Loucy (cell line): ENCODE data around the gene FURIN.
A peak's percentile ranks its signal among the peaks of the same experiment; 100 is the strongest.

Source experiments
- H2AFZ ChIP-seq: fragments of 200-600 bp; sonication (generic); 2 replicates; pipeline ENCODE4 v1.6.0; 2016; ENCODE audit warnings: antibody characterized with exemption, mild to moderate bottlenecking, low read length, moderate library complexity
- H3F3A ChIP-seq: fragments of 200-600 bp; 2 replicates; pipeline ENCODE4 v1.6.0; 2016; ENCODE audit warnings: antibody characterized with exemption, low read depth, mild to moderate bottlenecking
- H3K27me3 ChIP-seq: fragments of 200-600 bp; sonication (generic); 2 replicates; pipeline ENCODE4 v1.6.1; 2014; ENCODE audit warnings: low read length, mild to moderate bottlenecking; ENCODE audit not compliant: insufficient read depth, poor library complexity, severe bottlenecking
- H3K36me3 ChIP-seq: fragments of 200-600 bp; sonication (generic); 2 replicates; pipeline ENCODE4 v1.6.1; 2016; ENCODE audit warnings: low read length; ENCODE audit not compliant: insufficient read depth
- H3K4me1 ChIP-seq: fragments of 200-600 bp; sonication (generic); 2 replicates; pipeline ENCODE4 v1.5.1; 2014; ENCODE audit warnings: low read length, mild to moderate bottlenecking; ENCODE audit not compliant: insufficient read depth, poor library complexity, severe bottlenecking
- H3K4me2 ChIP-seq: fragments of 200-600 bp; sonication (generic); 2 replicates; pipeline ENCODE4 v1.6.0; 2014; ENCODE audit warnings: antibody characterized with exemption, low read length, low read depth, mild to moderate bottlenecking; ENCODE audit not compliant: poor library complexity, severe bottlenecking
- H3K4me3 ChIP-seq: fragments of 200-600 bp; sonication (generic); 2 replicates; pipeline ENCODE4 v1.5.1; 2014; ENCODE audit warnings: low read length, mild to moderate bottlenecking, mixed read lengths; ENCODE audit not compliant: poor library complexity, severe bottlenecking
- H3K79me2 ChIP-seq: fragments of 200-600 bp; sonication (generic); 2 replicates; pipeline ENCODE4 v1.6.1; 2014; ENCODE audit warnings: low read length; ENCODE audit not compliant: insufficient read depth
- H3K9ac ChIP-seq: fragments of 200-600 bp; sonication (generic); 2 replicates; pipeline ENCODE4 v1.6.0; 2014; ENCODE audit warnings: mild to moderate bottlenecking, low read depth, low read length, moderate library complexity; ENCODE audit not compliant: poor library complexity, severe bottlenecking
- H3K9me2 ChIP-seq: fragments of 200-600 bp; sonication (generic); replicated peaks from 2 replicates; pipeline ENCODE4 v1.6.1; 2016; ENCODE audit warnings: low read depth, low read length, mixed read lengths
- H3K9me3 ChIP-seq: fragments of 200-600 bp; sonication (generic); 2 replicates; pipeline ENCODE4 v1.6.1; 2014; ENCODE audit warnings: mild to moderate bottlenecking, antibody characterized with exemption, low read length, low read depth; ENCODE audit not compliant: insufficient read depth
- H4K20me1 ChIP-seq: fragments of 200-600 bp; sonication (generic); 2 replicates; pipeline ENCODE4 v1.6.0; 2014; ENCODE audit warnings: antibody characterized with exemption, low read length, mild to moderate bottlenecking; ENCODE audit not compliant: insufficient read depth, poor library complexity, severe bottlenecking
- EZH2phosphoT487 ChIP-seq: fragments of 200-600 bp; IDR thresholded peaks from 2 replicates; pipeline ENCODE4 v1.6.1; 2018; ENCODE audit warnings: antibody characterized with exemption, mild to moderate bottlenecking, moderate library complexity, borderline replicate concordance
- TF ChIP-seq, protein P1 (sequence below): fragments of 200-600 bp; sonication (generic); conservative IDR thresholded peaks from 2 replicates; pipeline ENCODE4 v1.5.1; 2014; ENCODE audit warnings: mild to moderate bottlenecking, antibody characterized with exemption, low read length

Gene FURIN

DNA sequence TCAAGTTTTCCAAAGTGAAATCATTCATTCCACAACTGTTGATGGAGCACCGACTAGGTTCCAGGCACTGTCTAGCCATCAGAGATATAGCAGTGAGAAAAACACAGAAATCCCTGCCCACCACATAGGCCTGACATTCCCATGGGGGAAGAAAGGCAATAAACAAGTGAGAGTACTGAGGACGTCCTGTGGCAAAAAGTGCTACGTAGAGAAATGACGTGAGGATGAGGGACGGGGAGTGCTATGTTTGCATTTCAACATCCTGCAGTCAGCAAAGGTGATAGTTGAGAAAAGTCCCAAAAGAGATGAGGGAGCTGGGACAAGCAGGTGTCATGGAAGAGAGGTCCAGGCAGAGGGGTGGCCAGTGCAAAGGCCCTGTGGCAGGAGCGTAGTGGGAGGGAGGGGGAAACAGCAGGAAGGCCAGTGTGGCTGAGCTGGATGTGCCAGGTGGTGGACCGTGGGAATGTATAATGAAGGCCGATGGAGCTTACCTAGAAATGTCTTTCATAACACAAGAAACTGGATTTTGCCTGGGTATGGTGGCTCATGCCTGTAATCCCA is 10.4 kb upstream of the FURIN start:
- TF ChIP-seq, protein P1, sequence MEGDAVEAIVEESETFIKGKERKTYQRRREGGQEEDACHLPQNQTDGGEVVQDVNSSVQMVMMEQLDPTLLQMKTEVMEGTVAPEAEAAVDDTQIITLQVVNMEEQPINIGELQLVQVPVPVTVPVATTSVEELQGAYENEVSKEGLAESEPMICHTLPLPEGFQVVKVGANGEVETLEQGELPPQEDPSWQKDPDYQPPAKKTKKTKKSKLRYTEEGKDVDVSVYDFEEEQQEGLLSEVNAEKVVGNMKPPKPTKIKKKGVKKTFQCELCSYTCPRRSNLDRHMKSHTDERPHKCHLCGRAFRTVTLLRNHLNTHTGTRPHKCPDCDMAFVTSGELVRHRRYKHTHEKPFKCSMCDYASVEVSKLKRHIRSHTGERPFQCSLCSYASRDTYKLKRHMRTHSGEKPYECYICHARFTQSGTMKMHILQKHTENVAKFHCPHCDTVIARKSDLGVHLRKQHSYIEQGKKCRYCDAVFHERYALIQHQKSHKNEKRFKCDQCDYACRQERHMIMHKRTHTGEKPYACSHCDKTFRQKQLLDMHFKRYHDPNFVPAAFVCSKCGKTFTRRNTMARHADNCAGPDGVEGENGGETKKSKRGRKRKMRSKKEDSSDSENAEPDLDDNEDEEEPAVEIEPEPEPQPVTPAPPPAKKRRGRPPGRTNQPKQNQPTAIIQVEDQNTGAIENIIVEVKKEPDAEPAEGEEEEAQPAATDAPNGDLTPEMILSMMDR: no peak
- no peak for TF ChIP-seq EZH2phosphoT487
- Histone ChIP-seq H3K4me2 (no peak overlapping the region), H3K9me3 (no peaks in the 10 kb centered on the region), H3K79me2 (no peaks in the 10 kb centered on the region), H3K9ac (no peak overlapping the region), H4K20me1 (no peaks in the 10 kb centered on the region), H3K27me3 (no peaks in the 10 kb centered on the region), H3K4me3 (no peak overlapping the region), H2AFZ (no peak overlapping the region), H3K4me1 (peaks cover 20% of the 10 kb centered on the region), H3K36me3 (no peaks in the 10 kb centered on the region), H3F3A (no peaks in the 10 kb centered on the region), H3K9me2 (no peaks in the 10 kb centered on the region)

DNA sequence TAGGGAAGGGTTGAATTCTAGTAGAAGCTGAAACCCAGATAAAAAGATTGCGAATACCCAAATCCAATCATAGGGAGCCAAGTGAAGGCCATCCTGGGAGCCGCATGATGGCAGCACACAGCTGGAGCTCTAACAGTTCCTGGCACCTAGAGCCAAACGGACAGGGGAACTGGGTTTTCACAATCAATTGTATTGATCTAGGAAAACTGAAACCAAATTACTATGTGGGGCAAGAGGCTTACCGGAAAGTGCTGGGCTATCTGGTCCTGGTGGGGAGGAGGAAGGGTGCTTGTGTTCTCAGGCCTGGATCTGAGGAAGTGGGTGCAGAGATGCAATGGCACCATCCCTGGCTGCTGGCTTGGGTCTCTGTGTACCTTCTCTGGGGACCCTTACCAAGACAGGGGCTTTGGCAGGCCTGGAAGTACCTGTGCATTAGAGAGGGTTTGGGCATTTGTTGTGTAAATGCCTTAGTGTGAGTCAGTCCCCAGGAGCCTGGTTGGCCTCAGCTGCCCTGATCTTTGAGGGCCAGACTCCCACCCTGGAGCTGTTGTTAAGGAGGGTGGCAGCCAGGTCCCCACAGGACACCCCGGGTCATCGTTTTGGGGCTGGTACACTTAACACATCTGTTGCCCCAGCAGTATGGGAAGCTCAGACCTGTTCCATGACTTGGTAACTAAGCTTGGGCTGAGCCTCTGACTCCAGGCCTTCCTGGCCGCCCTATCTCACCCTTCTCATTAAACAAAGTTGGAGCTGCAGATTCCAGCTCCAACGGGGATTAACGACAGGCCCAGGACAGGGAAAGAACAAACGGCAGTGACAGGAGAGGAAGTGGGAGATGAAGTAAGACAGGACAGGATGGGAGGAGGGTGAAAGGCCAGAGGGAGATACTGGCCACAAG is 8.9 kb upstream of the FURIN start:
- no peaks in the 10 kb centered on the region for H3K9me3 ChIP-seq
- peaks cover 20% of the 10 kb centered on the region for H3K4me1 ChIP-seq
- no peaks in the 10 kb centered on the region for H3K36me3 ChIP-seq
- no peaks in the 10 kb centered on the region for H3K79me2 ChIP-seq
- H2AFZ ChIP-seq: 0 out of 2 replicates have a peak overlapping the region, but pooled peaks have one; percentile 35
- H4K20me1 ChIP-seq: no peaks in the 10 kb centered on the region
- TF ChIP-seq, protein P1: no peak
- no peak for TF ChIP-seq EZH2phosphoT487
- no peak overlapping the region for H3K9ac ChIP-seq
- no peak overlapping the region for H3K4me2 ChIP-seq
- no peaks in the 10 kb centered on the region for H3K27me3 ChIP-seq
- no peaks in the 10 kb centered on the region for H3F3A ChIP-seq
- no peaks in the 10 kb centered on the region for H3K9me2 ChIP-seq
- no peak overlapping the region for H3K4me3 ChIP-seq

DNA sequence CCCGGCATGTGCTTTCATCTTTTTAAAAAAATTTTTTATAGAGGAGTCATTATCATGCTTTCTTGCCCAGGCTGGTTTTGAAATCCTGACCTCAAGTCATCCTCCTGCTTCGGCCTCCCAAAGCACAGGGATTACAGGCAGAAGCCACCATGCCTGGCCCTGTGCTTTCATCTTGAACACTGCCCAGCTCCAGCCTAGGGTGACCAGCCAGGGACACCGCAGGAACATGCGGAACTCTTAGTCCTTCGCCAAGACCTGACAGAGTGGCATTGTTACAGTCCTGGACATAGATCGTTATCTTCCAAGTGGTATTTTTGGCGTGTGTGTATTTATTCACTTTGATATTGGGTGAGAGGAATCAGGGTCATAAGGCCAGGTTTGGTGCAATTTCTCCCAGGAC is 7.9 kb upstream of the FURIN start:
- Histone ChIP-seq H3K9me3 (no peaks in the 10 kb centered on the region), H3K9ac (no peak overlapping the region), H3K4me1 (peaks cover 20% of the 10 kb centered on the region), H3K36me3 (no peaks in the 10 kb centered on the region), H3K9me2 (no peaks in the 10 kb centered on the region), H3K4me2 (no peak overlapping the region), H4K20me1 (no peaks in the 10 kb centered on the region), H3K27me3 (no peaks in the 10 kb centered on the region), H2AFZ (no peak overlapping the region), H3K79me2 (no peaks in the 10 kb centered on the region), H3K4me3 (no peak overlapping the region), H3F3A (no peaks in the 10 kb centered on the region)
- TF ChIP-seq EZH2phosphoT487: no peak
- TF ChIP-seq, protein P1: no peak
